HG03354 (cell line): ENCODE data around the gene TJP1.
"Not testable (repeated sequence)": the region's sequence is repeated elsewhere in the genome, so short reads cannot be mapped to it uniquely, and the experiment has no call there.

Experiments
- ATAC-seq: cut with Tn5 transposase; IDR thresholded peaks from one replicate; pipeline ENCODE4 v1.9.1; 2021; ENCODE audit warnings: mild to moderate bottlenecking; ENCODE audit not compliant: unreplicated experiment, poor library complexity, severe bottlenecking

The TJP1 gene

GRCh38 chr15:29687939-29688505 lies 134.2 kb downstream of the TJP1 start:
- ATAC-seq: no peak

- ATAC-seq: no peak
Measured at GRCh38 chr15:29687204-29687815, 135.0 kb downstream of the TJP1 start.

- ATAC-seq: no peak
Measured at GRCh38 chr15:29686445-29687203, 135.6 kb downstream of the TJP1 start.

GRCh38 chr15:29686079-29686425 lies 136.2 kb downstream of the TJP1 start:
- ATAC-seq: no peak

GRCh38 chr15:29685156-29686078 lies 136.9 kb downstream of the TJP1 start:
- no peak for ATAC-seq

GRCh38 chr15:29682781-29683180 lies 139.5 kb downstream of the TJP1 start:
- ATAC-seq: no peak

- ATAC-seq: no peak
Measured at GRCh38 chr15:29682361-29682760, 139.9 kb downstream of the TJP1 start.

- ATAC-seq: no peak
Measured at GRCh38 chr15:29681946-29682345, 140.3 kb downstream of the TJP1 start.

GRCh38 chr15:29681166-29681845 lies 141.0 kb downstream of the TJP1 start:
- ATAC-seq: no peak

GRCh38 chr15:29680465-29681165 lies 141.7 kb downstream of the TJP1 start:
- ATAC-seq: no peak

GRCh38 chr15:29678504-29679034 lies 143.7 kb downstream of the TJP1 start:
- no peak for ATAC-seq

- no peak for ATAC-seq
Measured at GRCh38 chr15:29677871-29678461, 144.3 kb downstream of the TJP1 start.

- ATAC-seq: no peak
Measured at GRCh38 chr15:29677455-29677854, 144.8 kb downstream of the TJP1 start.

GRCh38 chr15:29676961-29677402 lies 145.3 kb downstream of the TJP1 start:
- ATAC-seq: no peak

GRCh38 chr15:29676374-29676960 lies 145.8 kb downstream of the TJP1 start:
- ATAC-seq: not testable (repeated sequence)

GRCh38 chr15:29675791-29676301 lies 146.4 kb downstream of the TJP1 start:
- ATAC-seq: no peak

GRCh38 chr15:29674661-29675533 lies 147.4 kb downstream of the TJP1 start:
- no peak for ATAC-seq
